Measurements from ENCODE around the gene MRC2. TPM values are rescaled to one million over a fixed set of nuclear protein-coding genes. Genes with fewer than 3 reads are reported as not detected.

Gene MRC2
- total RNA-seq, 4 donors from 2014 or later = 10.6 to 40.5 (median 21.6) TPM

DNA sequence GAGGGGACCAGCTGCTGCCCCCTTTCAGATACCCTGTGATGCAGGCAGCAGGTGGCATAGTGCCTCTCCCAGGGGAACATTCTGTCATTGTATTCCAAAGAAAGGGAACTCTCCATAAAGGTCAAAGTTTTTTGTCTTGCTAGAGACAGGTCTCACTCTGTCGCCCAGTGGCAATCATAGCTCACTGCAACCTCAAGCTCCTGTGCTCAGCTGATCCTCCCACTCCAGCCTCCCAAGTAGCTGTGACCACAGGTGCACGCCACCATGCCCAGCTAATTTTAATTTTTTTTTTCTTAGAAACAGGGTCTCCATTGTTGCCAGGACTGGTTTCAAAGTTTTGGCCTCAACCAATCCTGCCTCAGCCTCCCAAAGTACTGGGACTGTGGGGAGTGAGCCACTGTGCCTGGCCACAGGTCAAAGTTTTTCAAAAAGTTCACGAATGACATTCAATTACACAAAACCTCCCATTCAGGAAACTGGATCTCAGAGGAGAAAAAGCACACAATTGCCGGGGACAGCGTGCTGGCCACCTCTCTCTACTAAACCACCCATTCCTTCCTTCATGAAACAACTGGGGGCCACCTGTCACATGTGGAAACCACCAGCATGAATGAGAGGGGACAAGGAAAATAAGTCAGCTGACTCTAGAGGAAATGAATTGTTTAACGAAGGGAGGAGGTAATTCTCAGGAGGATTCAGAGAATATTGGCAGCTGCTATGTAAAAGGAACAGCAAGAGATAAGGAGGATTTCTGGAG is 100.6 kb downstream of the MRC2 start:
- TF ChIP-seq, protein P1, sequence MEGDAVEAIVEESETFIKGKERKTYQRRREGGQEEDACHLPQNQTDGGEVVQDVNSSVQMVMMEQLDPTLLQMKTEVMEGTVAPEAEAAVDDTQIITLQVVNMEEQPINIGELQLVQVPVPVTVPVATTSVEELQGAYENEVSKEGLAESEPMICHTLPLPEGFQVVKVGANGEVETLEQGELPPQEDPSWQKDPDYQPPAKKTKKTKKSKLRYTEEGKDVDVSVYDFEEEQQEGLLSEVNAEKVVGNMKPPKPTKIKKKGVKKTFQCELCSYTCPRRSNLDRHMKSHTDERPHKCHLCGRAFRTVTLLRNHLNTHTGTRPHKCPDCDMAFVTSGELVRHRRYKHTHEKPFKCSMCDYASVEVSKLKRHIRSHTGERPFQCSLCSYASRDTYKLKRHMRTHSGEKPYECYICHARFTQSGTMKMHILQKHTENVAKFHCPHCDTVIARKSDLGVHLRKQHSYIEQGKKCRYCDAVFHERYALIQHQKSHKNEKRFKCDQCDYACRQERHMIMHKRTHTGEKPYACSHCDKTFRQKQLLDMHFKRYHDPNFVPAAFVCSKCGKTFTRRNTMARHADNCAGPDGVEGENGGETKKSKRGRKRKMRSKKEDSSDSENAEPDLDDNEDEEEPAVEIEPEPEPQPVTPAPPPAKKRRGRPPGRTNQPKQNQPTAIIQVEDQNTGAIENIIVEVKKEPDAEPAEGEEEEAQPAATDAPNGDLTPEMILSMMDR (IDR thresholded peaks at IDR 0.05; ENCODE audit: low read depth) = no peak

DNA sequence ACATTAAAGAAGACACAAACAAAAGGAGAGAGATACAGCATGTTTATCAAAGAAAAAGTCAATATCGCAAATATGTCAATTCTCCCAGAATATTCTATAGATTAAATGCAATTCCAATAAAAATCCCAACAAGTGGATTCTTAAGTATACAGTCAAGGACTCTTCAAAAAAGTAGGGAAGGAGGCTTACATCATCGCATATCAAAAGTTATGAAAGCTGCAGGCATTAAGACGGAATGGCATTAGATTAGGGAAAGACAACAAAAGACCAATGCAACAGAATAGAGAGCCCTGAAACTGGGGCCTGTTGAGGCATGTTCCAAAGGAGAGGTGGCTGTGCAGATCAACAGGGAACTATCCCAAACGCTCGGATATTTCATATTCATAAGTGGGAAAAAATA is 104.7 kb downstream of the MRC2 start:
- TF ChIP-seq, protein P1 (IDR thresholded peaks at IDR 0.05; ENCODE audit: low read depth) = no peak

DNA sequence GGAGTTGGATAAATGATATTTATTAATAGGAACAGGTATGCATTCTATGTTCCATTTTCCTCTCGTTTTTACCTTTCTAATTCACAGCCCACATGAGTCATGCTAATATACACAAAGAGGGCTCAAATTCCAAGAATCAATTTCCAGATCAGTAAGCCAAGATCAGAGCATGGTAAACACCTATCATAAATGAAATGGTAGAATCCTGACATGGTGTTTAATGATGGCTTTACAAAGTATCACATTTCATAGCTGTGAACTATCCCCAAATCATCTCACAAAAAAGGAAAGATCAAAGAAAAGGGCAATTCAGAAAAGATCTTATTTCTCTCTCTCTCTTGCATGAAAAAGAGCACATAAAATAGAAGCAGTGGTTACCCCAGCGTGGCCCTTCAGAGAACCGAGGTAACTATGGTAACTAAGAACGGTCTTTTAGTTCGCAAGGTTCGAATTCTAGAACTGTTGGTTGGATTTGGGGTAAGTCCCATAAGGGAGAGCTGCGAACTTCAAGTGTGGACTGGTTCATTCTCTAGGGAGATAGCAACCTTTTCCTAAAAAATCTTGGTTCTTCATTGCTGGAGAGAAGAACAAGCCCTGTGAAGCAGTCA is 107.7 kb downstream of the MRC2 start:
- TF ChIP-seq, protein P1 (IDR thresholded peaks at IDR 0.05; ENCODE audit: low read depth) = no peak

DNA sequence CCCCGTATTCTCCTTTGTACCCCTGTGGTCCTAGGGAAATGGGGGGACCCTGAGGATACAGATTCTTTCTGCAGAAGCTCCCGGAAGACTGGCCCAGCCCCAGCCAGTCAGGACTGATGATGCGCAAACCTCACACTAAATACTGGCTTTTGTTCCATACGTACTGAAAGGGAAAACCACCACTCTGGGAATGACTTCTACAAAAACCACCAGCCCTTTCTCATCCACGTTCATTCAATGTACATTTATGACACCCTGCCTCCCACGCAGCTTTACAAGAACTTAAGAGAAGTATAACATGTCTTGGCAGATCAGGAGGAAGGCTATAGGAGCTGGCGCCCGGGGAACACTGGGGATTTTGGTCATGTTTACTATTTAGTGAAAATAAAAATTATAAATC is 110.0 kb downstream of the MRC2 start:
- TF ChIP-seq, protein P1 (IDR thresholded peaks at IDR 0.05; ENCODE audit: low read depth) = no peak

DNA sequence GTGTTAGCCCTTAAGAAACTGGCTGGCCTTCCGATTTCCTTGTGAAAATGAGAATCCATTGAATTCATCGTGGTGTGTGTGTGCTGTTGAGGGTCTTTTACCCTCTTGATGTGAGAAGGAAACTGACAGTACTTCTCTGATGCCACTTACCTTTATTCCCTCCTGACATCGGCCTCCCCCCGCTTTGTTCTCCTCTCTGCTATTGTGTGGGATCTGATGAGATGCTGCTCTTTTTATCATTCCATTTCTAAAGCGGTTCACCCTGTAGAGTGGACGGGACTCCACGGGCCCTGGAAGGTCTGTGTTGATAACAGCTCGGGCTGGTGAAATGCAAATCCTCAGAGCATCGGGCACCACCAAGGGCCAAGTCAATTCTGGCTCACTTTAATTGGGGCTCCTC is 110.8 kb downstream of the MRC2 start:
- TF ChIP-seq, protein P1 (IDR thresholded peaks at IDR 0.05; ENCODE audit: low read depth) = no peak

DNA sequence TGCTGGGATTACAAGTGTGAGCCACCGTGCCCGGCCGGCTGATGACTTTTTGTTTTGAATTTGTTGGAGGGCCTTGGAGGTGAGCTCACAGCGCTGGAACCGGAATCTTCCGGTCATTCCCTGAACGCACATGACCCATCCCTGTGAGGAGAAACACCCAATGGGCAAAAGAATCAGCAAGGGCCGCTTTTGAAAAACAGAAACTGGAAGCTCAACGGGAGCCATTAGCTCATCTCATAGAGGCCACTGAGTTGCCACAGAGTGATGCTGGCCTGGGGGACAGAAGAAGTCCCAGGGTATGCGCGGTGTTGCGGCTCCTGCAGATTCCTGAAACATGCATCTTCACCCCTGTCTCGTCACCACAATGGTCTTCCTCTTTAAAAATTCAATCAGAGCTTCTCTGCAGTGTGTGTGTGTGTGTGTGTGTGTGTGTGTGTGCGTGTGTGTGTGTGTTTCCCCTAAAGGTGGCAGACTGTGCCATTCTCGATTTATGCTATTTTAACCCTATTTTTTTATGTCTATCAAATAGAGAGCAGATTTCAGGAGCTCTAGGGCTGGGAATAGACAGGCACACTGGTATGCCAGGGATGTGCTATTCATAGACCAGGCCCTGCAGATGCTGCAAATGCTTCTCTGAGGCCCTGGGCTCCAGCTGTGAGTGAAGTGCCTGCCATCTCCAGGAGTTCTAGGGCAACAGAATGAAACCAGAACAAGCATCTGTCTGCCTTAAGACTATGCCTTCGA is 112.3 kb downstream of the MRC2 start:
- TF ChIP-seq, protein P1 (IDR thresholded peaks at IDR 0.05; ENCODE audit: low read depth) = no peak

DNA sequence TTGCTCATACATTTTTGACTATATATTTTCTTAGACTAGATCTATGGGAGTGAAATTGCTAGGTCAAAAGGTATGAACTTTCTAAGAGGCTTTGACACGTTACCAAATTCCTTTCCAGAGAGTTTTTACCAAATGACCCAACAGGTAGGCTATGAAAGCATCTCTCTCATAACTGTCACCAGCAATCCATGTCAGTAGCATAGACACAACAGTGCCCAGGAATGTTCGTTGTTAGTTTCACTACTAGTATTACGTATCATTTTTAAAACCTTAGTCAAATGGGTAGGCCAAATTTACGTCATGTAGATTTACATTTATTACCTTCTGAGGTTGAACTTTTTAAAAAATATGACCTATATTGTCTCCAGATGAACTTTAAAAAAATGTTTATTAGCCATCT is 113.8 kb downstream of the MRC2 start:
- TF ChIP-seq, protein P1 (IDR thresholded peaks at IDR 0.05; ENCODE audit: low read depth) = no peak
